D341Med (cell line): Measurements from ENCODE around the gene KRT81.
"Not testable (repeated sequence)": the region's sequence is repeated elsewhere in the genome, so short reads cannot be mapped to it uniquely, and the experiment has no call there.

Source experiments
- DNase-seq: peaks from one replicate; pipeline ENCODE4 v3.0.0; 2012; ENCODE audit warnings: low spot score

Gene KRT81

DNA sequence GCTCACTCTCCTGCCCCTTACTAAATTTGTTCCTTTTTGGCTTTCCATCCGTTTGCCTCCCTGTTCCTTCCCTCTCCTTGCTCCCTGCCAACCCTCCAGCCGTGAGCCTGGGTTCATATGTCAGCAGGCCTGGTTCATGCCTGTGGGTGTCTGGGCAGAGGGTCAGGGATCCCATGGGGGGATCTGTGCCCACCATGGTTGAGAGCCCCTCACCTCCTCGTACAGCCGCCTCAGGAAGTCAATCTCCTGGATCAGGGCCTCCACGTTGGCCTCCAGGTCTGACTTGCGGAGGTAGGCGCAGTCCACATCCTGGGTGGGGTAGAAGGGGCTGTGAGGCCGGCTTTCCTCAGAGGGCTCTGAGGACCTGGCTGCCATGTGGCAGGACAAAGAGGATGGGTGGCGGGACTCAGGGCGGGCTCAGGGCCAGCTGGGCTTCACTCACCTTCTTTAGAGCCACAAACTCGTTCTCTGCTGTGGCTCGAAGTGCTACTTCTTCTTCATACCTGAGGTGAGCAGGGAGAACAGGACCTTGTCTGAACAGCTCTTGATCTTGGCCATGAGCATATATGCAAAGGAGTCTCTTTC lies 26.2 kb upstream of the KRT81 start:
- DNase-seq, result no peak

DNA sequence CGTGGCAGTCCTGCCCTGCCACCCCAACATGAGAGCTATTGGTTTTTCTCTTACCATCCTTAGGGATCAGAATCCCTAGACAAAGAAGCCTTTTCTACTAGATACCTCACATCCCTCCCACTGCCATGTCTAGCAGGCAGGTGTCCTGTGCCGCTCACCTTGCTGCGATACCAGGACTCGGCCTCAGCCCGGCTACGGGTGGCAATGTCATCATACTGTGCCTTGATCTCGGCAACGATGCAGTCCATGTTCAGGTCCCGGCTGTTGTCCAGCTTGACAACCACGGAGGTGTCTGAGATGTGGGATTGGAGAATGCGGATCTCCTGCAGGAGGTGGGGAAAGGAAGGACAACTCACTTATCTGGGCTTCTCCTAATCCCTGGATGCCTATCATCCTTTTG lies 25.4 kb upstream of the KRT81 start:
- DNase-seq, result no peak

DNA sequence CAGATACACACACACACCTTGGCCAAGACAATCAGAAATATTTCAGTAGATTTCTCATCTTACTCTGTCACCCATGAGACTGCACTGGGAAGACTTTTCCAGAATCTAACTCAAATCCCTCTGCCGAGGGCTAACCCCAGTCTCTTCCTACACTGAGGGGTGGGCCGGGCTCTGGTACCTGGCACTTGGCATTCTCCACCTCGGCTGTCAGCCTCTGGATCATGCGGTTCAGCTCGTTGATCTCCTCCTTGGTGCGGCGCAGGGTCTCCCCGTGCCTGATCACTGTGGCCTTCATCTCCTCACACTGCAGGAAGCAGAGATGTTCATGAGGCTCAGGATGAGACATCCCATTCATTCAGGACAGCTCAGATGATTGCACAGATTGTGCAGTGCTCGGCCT lies 25.0 kb upstream of the KRT81 start:
- DNase-seq, result no peak

DNA sequence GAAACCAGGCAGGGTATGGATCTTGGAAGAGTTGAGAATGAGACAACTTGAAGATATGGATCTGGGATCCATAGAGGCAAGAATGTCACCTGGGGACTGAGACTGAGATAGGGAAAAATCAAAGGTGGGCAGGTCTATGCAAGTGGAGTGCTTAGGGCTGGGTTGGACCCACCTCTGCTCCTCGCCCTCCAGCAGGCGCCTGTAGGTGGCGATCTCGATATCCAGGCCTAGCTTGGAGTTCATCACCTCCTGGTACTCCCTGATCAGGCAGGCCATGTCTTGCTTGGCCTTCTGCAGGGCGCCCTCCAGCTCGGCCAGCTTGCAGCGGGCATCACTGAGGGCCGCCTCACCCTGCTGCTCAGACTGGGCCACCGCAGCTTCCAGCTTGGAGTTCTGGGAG lies 24.4 kb upstream of the KRT81 start:
- peak; percentile 58 for DNase-seq

DNA sequence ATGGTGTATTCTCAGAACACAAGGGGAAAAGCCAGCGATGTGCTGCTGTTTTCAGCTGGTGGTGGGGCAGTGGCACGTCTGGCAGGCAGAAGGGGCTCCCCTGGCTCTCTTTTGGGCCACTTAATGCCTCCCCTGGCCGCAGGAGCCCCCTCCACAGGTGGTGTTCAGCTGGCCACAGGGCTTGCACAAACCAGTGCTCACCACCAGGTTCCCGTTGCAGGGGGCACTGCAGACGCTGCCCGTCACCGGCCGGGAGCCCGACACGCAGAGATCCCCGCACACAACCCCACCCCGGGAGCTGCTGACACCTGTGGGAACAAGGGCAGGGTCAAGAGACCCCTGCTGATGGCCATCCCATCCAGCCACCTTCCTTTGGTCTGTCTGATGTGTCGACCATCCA lies 23.2 kb upstream of the KRT81 start:
- DNase-seq, result no peak

DNA sequence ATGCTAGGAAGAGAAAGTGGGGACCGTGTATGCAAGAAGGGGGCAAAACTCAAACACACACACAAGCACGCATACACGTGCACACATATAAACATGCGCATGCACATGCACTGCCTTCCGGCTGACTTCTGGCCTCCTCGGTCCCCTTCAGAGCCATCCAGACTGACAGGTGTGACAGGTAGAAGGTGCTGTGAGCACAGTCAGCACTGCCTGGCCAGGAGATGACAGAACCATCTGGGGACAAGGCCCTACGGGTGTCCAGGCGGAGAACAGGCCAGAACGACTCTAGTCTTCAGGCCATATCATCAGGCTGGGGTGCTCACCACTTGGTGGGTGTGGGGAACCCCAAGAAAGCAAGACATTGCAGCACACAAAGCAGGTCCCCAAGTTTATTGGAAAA lies 22.6 kb upstream of the KRT81 start:
- DNase-seq, result no peak

DNA sequence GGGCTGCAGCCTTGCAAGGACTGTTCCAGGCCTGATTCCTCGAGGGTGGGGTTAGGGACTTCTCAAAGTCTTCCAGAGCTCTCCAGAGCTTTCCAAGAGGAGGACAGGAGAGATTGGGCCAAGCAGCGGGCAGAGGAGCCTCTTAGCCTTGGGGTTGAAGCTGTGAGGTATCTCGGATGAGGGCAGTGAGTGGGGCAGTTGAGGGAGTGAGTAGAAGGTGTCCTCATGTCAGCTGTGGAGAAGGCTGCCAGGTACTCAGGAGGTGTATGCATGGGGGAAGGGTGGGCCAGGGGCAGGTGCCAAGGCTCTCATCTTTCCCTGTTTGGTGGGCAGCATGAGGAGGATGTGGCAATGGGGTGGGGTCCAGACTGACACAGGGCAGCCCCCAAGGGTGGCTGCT lies 22.1 kb upstream of the KRT81 start:
- DNase-seq, result no peak

DNA sequence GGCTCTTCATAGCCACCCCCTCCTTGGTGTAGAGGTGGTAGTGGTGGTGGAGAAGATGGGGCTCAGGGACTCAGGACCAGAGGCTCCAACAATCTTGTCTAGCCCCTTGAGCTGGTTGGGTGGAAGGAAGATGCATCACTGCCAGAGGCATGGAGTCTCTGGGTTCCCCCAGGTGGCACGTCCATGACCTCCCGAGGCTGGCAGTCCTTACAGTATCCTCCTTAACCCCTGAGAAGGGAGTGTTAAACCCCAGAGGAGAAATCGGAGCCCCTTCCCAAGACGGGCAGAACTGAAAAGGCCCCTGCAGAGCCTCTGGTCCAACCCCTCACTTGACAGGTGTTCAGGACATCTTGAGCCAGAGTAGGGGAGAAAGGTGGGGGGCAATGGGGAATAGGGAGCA lies 20.8 kb upstream of the KRT81 start:
- DNase-seq, result no peak

DNA sequence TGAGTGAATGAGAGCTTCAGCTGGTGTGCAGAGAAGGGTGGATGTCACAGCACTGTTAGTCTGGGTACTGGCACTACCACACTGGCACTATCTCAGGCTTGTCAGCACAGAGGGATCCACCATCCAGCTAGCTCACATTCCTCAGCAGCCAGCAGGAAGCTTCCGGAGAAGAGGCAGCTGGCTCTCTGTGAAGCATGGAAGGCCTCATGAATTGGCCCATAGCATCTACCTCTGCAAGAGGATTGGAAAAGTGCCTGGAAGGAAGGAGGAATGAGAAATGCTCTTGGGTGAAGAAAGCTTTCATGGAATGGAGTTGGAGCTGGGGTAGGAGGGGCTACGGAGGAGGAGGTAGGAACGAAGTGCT lies 19.9 kb upstream of the KRT81 start:
- no peak for DNase-seq

DNA sequence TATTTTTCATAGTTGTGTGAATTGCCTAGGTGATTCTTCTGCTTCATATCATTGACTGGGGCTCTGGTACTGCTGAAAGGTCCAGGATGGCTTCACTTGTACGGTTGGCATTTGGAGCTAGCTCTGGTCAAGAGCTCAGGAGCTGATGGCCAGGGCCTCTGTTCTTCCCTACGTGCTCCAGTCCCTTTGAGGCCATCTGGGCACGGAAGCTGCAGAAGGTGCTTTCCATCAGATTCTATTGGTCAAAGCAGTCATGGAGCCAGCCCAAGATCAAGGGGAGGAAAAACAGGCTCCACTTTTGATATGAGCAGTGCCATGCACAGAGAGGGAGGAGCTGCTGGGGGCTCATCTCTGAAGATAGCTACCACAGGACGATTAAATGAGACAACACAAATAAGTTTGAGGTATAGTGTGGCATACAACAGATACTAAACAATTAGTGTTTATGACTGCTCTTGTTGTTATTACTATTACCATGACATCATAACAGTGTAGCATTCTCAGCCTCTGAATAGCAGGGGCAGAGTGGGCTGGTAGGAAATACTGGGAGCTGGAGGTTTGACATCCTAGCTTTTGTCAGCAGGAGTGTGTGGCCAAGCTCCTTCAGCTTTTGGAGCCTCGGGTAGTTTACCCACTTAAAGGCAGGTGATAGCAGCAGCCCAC lies 19.4 kb upstream of the KRT81 start:
- DNase-seq, result no peak

DNA sequence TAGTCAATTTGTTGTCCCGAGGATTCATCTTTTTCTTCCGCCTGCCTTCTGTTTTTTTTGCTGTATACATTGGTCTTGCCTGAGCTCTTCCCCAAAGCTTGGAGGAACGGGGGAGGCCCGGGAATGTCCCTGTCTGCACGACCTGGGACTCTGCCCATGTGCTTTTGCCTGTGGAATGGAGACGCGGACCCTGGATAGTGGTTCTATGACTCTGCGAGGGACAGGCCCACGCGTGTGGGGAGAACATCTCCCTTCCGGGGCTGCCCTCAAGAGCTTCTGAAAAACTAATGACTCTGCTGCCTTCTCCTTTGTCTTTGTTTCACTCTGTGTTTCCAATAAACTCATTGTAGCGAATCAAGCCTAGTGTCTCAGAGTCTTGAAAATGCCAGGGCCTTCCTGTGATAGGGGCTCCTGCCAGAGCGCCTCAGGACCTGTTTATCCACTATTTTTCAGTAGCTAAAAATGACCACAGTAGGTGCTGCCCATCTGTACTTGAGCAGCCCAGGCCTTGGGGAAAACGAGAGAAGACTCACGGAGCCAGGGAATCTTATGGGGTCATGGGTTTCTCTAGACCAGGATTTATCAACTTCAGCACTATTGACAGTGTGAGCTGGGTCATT lies 17.6 kb upstream of the KRT81 start:
- no peak for DNase-seq

DNA sequence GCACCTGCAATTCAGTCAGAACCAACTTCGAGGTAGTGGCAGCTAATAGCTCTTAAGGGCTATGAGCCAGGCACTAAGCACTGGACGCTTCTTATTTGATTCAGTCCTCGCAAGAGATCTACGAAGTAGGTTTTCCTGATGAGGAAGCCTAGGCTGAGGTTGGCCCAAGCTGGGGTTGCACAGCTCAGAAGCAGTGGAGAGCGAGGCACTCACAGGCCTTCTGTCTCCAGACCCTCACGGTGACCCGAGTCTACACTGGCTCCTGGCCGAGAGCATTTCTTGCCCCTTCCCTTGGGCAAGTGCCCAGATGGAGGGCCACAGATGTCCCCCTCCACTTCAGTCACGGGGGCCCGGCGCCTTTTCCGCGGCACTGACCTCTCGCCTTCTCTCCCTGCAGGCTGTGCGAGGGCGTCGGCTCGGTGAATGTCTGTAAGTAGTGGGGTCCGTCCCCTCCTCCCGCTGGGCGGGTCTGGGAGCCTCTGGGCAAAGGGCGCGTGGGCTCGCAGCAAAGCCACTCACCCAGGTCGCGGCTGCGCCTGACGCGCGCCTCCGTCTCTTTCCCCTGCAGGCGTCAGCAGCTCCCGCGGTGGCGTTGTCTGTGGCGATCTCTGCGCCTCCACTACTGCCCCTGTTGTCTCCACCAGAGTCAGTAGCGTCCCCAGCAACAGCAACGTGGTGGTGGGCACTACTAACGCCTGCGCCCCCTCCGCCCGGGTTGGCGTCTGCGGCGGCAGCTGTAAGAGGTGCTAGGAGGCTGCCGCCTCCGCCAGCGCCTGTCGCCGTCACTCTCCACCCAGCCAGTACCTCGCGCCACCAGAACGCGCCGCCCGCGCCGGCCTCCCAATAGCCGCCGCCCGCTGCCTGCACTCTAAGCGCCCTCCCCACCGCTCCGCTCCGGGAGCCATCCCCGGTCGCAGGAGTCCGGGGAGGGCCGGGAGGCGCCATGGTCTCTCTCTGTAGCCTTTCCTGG lies 16.8 kb upstream of the KRT81 start:
- peak; percentile 73 for DNase-seq

DNA sequence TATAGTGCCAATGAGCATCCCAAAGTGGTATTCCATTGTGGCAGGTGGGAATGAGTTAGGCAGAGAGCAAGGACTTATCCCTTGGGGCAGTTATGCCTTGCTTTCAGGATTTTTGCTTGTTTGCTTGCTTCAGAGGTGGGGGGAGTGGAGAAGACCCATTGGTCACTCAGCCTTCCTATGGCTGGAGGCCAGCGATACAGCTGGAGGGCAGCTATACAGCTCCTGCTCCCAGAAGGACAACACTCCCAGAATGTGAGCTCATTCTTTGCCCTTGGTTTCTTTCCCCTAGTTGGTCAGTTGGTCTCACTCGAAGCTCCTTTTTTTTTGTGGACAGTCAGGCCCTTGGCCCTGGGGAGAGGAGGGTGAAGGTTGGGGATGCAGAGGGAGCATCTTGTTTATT lies 15.4 kb upstream of the KRT81 start:
- no peak for DNase-seq

DNA sequence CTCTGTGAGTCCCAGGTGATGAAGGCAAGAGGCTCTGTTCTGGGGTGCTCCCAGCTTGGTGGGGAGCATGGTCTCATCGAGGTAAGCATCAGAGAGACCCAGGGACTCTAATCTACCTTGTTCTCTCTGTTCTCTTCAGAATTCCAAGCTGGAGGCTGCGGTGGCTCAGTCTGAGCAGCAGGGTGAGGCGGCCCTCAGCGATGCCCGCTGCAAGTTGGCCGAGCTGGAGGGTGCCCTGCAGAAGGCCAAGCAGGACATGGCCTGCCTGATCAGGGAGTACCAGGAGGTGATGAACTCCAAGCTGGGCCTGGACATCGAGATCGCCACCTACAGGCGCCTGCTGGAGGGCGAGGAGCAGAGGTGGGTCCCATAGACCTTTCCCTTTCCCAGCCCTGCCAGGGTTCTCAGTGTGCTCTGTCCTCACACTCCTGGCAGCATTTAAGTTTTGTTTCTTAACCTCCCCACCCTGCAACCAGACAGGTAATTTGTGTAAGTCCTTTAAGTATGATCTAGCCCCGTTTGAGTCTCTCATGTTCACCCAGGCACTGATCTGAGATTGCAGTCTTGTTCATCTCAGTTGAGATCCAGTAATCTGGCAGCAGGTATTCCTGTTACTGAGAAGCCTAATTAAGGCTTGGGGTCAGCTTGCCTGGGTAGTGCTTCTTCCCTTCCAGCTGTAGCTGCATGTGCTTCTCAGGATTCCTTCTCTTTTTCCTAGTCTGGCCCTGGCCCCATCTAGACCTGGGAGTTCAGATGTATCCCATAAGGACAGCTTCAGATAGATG lies 14.8 kb upstream of the KRT81 start:
- no peak for DNase-seq

DNA sequence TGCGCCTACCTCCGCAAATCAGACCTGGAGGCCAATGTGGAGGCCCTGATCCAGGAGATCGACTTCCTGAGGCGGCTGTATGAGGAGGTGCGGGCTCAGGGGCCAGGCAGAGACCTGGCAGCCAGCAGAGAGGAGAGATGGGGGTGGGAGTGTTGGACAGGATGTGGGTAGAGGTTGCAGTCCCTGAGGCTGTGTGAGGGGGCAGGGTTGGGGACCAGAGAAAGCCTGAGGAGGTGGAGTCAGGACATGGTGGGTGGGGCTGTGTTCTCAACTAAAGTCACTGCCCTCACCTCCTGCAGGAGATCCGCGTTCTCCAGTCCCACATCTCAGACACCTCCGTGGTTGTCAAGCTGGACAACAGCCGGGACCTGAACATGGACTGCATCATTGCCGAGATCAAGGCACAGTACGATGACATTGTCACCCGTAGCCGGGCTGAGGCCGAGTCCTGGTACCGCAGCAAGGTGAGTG lies 13.6 kb upstream of the KRT81 start:
- DNase-seq, result not testable (repeated sequence)

DNA sequence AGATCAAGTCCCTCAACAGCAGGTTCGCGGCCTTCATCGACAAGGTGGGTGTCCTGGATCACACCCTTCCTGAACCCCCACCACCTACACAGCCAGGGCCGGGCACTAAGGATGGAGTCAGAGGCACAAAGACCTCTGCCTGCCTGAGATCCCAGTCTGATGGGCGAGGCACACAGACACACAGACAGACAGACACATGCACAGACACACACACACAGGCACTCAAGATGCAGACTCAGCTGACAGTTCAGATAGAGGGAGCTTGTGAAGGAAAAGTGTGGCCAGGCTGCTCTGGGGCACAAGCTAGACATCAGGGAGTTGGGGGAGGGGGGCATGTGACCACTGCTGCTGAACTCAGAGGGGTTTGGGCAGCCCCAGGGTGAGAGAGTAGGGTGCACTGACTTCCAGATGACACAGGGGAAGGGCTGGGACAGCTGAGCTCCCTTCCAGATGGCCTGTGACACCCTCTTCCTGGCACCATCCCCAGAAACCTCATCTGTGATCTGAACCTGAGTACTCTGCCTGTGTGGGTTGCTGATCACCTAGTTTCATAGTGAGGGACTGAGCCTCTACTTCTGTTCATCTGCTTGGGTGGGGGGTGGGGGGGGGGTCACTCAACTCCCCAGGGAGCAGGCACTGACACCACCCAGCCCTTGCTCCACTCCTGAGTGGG lies 11.0 kb upstream of the KRT81 start:
- DNase-seq, result not testable (repeated sequence)

DNA sequence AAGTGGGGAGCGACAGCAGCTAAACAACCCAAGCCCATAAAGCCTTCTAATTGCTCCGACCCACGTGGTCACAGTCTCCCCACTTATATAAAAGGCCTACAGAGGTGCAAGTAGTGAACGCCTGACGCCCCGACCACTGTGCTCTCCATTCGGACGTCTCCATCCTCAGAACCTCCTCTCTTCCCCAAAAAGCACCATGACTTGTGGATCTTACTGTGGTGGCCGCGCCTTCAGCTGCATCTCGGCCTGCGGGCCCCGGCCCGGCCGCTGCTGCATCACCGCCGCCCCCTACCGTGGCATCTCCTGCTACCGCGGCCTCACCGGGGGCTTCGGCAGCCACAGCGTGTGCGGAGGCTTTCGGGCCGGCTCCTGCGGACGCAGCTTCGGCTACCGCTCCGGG lies 10.4 kb upstream of the KRT81 start:
- DNase-seq, result not testable (repeated sequence)

DNA sequence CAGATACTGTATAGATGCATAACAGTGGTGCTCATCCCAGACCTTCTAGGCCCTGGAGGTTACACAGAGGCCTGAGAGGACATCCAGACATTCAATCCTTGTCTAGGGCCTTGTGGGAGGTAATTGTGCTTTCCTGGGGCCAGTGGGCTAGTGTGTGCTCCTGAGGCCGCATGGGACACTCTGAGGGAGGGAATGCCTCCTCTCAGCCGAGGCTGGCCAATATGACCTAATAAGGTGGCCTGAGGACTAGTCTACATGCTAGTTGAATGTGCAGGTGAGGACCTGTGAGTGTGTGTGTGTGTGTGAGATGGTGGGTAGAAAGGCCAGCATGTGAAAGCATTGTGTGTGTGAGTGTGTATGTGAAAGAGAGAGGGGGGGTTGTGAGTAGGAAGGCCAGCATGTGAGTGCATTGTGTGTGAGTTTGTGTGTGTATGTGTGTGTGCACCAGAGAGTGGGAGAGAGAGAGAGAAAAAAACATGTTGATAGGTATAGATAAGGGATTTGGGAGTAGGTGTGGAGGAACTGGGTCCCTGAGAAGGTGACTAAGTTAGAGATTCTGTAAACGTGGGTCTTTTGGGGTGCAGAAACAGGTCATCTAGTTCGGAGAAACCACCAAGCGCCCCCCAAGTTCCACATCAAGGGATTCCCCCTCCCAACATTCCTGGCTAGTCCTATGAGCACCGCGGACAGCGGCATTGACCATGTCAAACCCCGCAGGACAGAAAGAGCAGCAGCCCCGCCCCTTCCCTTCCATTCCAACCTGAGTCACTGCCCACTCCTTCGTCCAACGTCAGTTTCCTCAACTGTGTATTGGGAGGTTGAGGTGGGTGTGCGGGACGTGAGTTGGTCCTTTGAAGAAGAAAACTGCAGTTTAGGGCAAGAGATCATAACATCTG lies 9.7 kb upstream of the KRT81 start:
- no peak for DNase-seq

DNA sequence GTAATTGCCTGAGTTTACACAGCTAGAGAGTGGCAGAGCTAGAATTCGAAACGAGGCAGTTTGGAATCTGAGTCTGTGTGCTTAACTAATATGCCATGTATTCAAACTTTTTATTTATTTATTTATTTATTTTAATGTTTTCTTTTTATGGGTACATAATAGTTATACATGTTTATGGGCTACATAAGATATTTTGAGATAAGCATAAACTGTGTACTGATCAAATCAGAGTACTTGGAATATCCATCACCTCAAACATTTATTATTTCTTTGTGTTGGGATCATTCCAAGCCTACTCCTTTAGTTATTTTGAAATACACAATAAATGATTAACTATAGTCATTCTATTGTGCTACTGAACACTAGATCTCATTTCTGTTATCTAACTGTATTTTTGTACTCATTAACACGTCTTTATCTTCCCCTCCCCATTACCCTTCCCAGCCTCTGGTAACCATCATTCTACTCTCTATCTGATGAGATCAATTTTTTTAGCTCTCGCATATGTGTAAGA lies 7.4 kb upstream of the KRT81 start:
- DNase-seq, result no peak
